T-helper 2 cell treated with Interferon-gamma antibody and Interleukin-4, amounts not matched to agents 100 ng/mL and 5 ng/mL, for 36 hours (primary cell): ENCODE results near the gene KIFC3. TPM values are rescaled to one million over a fixed set of nuclear protein-coding genes. Genes with fewer than 3 reads are reported as not detected.
"Not testable (repeated sequence)": the region's sequence is repeated elsewhere in the genome, so short reads cannot be mapped to it uniquely, and the experiment has no call there.

Experiments
- intact Hi-C: fragments of 100-400 bp; cut with micrococcal nuclease; formaldehyde crosslinking; loops from one replicate; pipeline ENCODE4 v1.15.1; 2023
- total RNA-seq: library from RNA; stranded (reverse); gene quantifications from 2 replicates; pipeline ENCODE4 v1.2.3, GENCODE V29; 2022

KIFC3 gene
- total RNA-seq, 1 donor from 2014 or later, result not detected

DNA sequence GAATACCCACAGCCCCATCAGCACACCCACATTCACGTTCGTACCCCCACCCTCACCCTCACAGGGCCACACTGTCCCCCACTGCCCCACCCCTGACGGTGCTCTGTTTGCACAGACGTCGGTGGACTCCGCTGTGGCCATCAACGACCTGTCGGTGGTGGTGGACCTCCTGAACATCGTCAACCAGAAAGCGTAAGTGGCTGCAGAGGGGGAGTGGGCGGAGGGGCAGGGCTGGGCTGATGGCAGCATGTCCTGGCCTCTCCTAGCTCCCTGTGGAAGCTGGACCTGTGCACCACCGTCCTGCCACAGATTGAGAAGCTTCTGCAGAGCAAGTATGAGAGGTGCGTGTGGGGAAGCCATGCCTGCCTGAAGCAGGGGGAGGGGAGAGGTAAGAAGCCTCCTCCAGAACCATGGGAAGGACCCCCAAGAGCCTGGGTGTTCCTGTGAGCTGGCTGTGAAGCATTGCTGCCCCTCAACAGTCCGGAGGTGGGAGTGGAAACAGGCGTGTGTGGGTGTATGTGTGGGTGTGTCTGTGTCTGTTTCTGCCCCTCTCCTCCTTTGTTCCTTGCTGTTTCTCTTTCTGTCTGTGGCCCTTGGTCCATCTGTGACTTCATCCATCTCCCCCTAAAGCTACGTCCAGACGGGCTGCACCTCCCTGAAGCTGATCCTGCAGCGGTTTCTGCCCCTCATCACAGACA, 46.4 kb downstream of the KIFC3 start:
- intact Hi-C loops, result loop anchor here (2.0 to 5.0 kb wide), 2 partner anchors 56 to 243 kb away; no protein-coding TSS in a partner anchor

DNA sequence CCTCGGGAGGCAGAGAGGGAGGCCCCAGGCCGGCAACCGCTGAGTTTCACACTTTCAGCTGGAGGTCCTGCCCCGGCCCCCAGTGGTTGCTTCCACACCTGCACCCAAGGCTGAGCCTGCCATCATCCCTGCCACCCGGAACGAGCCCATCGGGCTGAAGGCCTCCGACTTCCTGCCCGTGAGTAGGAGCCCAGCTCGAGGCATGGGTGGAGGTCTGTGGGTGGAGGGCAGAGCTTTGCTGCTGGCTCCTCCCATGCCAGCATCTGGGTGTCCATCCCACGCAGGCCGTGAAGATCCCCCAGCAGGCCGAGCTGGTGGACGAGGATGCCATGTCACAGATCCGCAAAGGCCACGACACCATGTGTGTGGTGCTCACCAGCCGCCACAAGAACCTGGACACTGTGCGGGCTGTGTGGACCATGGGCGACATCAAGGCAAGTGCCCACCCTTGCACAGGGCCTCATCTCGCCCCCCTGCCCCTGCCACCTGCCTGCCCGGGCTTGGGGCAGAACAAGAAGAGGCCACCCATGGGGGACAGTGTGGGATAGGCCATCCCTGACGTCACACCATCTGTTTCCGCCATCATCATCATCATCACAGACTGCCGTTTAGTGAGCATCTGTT, 47.1 kb downstream of the KIFC3 start:
- intact Hi-C loops, result loop anchor here (5.0 kb wide), 1 partner anchor 57 kb away; no protein-coding TSS in a partner anchor

DNA sequence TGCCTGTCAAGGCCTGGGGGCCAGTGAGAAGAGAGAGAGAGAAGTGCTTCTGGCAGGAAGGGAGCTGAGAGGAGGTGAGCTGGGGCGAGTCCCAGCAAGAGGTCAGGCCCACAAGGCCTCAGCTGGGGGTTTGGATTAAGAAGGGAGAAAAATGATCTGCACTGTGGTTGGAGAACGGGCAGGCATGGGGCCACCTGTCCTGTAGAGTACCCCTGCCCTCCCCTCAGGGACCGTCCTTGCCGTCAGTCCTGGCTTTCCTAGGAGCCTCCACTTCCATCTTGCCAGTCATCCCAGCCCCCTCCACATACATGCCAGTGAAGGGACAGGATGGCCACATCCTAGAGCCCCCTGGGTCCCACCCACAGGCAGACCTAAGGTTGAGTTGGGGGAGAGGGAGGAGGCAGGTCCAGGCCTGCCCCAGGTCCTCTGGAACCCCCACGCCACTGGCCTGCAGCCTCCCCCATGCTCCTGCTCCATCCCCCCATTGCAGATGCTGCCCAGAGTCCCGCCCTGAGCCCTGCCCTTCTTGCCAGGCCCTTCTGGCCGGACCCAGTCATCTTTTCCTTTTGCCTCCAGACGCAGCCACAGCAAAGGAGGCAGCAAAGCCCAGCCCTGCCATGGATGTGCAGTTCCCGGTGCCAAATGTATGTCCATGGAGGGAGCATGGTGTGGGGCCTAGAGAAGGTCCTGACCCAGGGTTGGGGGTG, 47.8 kb downstream of the KIFC3 start:
- intact Hi-C loops, result loop anchor here (5.0 kb wide), 1 partner anchor 58 kb away; no protein-coding TSS in a partner anchor

DNA sequence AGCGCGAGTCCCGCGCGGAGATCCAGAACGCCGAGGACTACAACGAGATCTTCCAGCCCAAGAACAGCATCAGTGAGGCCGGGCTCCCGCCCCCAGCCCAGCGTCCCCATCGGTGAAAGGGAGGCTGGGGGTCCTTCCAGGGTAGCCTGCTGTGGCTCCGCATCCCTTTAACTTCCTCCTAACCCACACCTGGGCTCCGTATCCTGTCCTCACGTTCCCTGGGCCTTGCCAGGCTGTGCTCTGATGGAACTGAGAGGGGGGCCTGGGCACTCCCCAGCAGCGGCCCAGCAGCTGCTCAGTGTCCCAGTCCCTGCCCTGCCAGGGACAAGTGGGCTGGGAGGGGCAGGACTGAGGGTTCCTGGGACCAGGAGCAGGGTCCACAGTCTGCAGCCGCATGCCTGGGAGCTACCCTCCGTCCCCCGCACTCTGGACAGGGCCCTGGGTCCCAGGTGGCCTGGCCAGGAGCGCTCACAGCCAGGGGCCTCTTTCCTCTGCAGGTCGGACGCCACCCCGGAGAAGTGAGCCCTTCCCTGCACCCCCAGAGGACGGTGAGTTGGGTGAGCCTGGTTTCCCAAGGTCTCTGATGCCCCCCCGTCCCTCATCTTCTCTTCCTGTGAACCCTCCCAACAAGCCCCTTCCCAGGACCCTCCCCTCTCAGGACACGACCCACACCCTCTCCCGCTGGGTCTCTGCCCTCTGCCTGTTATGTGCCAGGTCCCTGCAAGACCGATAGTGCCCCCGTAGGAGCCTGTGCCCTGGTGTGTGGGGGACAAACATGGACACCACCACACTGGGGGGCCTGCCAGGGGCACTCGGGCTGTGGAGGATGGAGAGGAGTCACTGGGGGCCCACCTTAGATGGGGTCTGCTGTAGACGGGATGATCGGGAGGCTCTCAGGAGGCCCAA, 48.6 kb downstream of the KIFC3 start:
- intact Hi-C loops, result no loop called here

DNA sequence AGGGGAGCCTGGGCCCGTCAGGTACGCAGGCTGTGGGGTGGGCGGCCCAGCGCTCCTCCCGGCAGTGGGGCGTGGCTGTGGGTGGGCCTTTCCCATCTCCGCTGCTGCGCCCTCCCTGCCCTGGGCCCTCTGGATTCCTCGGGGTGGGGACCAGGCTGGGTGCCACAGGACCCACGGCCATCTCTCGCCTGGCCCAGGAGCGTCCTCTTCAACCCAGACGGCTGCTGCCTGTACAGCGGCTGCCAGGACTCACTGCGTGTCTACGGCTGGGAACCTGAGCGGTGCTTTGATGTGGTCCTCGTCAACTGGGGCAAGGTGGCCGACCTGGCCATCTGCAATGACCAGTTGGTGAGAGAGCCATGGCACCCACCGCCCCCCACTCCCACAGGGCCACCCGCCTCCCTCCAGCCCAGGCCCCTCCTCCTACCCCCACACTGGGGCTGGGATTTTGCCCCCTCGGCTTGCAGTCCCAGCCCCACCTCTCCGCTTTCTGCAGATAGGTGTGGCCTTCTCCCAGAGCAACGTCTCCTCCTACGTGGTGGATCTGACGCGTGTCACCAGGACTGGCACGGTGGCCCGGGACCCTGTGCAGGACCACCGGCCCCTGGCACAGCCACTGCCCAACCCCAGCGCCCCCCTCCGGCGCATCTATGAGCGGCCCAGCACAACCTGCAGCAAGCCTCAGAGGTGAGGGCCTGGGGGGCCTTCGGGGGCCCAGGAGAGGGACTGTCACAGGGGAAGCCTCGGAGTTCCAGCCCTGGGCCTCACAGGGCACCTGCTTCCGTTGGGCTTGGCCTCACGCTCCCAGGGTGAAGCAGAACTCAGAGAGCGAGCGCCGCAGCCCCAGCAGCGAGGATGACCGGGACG, 49.5 kb downstream of the KIFC3 start:
- intact Hi-C loops, result no loop called here

DNA sequence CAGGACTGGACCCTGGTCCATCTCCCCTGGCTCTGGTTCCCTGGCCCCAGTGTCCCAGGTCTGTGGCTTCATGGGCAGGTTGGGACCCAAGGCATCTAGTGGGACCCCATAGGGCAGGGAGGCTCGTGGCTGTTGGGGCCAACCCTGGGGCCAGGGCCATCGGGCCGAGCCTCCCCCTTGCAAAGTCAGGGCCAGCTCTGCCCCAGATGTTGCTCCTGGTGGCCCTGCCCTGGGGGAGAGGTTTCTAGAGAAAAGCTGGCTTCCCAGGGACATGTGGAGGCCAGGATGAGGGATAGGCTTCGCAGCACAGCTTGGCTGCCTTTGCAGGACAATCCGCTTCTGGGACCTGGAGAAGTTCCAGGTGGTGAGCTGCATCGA, 50.1 kb downstream of the KIFC3 start:
- intact Hi-C loops, result no loop called here

DNA sequence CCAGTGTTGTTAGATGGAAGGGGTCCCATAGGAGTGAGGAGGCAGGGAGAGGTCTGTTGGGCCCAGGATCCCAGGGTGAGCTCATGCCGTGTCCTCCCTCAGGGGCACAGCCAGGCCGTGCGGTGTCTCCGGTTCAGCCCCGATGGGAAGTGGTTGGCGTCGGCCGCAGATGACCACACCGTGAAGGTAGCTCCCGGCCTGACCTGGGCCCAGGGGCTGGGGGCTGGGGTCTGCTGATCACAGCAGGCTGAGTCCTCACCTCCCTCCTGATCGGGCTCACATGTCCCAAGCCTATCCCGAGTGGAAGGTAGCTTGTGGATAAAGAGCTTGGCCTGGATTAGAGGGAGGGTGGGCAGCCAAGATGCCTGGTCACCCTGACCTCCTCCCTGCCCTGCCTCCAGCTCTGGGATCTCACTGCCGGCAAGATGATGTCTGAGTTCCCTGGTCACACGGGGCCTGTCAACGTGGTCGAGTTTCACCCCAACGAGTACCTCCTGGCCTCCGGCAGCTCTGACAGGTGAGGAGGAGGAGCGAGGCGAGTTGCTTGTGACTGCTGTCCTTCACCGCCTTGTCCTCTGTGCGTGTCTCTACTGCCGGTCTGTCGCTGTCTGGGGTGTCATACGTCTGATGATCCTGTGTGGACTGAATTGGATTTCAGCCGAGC, 50.6 kb downstream of the KIFC3 start:
- intact Hi-C loops, result no loop called here

DNA sequence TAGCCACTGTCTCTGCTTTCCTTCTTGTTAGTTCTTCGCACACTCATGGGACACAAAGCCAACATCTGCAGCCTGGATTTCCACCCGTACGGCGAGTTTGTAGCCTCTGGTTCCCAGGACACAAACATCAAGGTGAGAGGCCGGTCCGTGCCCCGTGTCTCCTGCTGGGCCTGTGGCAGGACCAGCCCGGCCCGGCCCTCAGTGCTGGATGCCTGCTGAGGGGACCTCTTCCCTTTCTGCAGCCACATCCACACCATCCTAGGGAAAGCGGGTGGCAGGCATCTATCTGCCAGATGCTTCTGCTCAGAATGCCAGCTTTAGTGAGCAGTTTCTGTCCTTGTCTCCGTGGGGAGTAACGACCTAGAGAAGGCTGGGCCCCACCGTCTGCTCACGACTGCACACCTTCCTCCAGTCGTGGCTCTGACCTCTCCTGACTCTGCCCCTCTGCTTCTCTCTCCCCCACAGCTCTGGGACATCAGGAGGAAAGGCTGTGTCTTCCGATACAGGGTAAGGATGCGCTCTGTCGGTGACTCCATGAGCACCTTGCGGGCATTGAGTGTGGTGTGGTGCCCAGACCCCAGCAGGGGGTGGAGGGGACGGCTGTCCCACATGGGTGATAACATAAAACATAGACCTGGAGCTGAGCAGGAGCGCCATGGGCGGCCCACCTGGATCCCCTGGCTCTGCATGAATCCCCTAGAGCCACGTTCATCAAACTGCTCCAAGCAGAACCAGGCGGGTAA, 51.3 kb downstream of the KIFC3 start:
- intact Hi-C loops, result no loop called here

DNA sequence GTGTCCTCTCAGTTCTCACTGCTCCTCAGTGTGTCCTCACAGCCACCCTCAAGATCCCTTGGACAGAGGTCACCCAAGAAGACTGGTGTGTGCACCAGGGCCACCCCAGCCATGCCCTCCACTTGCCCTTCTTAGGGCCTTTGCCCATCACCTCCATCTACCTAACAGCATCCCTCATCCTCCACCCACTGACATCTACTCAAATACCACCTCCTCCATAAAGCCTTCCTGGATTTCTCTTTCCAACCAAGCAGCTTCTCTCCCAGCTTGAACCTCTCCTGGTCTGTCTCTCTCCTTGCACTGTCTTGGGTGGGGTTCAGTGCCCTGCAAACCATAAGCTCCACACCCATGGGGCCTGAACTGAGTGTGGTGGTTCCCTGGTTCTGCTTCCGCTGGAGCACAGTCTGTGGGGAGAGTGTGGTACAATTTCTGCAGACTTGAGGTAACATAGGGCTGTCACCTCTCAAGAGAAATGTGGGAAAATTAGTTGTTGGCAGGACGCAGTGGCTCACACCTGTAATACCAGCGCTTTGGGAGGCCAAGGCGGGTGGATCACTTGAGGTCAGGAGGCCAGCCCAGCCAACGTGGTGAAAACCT, 52.3 kb downstream of the KIFC3 start:
- intact Hi-C loops, result no loop called here

DNA sequence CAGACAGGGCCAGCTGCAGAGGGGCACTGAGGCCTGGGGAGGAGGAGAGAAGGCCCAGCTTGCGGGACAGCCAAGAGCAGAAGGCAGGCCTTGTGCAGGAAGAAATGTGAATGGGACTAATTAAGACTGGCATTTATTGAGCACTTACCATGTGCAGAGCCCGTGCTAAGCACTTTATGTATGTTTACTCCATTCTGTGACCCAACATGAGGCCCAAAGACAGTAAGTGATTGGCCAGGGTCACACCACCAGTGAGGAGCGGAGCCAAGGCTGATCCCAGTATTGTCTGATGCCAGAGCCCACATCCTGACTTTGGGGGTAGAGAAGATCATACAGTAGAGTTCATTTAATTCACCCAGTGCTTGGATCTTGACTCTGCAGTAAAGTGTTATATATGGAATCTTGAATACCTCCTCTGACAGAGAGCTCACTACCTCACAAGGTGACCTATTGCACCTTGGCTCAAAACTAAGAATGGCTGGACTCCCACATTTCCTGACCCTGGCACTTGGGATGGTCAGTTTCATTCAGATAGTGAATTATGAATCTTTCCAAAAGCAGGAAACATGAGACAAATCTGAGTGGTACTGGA, 53.1 kb downstream of the KIFC3 start:
- intact Hi-C loops, result no loop called here

DNA sequence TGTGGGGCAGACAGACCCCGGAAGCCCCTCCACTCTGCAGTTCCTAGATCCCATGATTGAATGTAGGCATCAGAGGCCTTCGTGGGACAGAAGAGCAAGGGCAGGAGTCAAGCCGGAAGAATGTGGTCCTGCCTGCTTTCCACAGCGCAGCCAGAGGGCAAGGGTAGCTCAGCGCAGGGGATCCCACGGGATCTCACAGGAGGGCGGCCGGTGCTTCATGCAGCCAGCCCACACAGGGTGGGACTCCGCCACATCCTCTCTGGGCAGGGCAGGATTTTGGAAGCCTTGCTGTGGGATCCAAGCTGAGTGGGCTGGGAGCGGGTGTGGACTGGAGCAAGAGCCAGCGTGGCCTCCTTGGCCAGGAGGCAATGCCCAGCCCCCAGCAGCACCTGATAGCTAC, 53.7 kb downstream of the KIFC3 start:
- intact Hi-C loops, result no loop called here

DNA sequence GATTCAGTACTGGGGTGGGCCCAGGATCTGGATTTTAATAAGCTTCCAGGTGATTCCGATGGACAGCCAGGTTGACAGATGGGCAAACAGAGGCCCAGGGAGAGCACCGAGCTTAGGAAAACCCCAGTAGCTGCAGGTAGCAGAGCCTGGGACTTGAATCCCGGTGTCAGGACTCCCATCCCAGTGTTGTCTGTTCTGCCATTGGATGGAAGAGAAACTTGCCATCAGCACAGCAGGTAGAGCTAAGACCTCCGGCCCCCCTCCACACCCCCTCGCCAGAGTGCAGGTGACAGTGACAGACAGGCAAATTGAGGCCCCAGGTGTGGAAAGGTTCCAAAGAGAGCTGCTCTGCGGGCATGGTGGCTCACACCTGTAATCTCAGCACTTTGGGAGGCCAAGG, 54.3 kb downstream of the KIFC3 start:
- intact Hi-C loops, result no loop called here

DNA sequence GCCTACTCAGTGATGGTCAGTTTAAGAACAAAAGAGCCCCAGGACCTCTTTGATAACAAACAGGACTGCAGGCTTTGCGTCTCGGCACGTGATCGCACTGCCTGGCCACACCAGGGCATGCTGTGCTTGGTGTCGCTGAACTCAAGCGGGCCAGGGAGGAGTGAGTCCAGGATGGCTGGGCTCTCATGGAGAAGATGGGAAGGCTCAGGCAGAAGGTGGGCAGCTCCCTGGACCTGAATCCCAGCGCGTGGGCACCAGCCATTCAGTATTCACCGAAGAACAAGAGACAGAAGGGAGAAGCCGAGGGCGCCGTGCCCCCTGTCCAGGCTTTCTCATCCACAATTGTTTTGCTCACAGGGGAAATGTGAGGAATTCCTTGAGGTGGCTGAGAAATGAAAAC, 54.8 kb downstream of the KIFC3 start:
- intact Hi-C loops, result no loop called here

DNA sequence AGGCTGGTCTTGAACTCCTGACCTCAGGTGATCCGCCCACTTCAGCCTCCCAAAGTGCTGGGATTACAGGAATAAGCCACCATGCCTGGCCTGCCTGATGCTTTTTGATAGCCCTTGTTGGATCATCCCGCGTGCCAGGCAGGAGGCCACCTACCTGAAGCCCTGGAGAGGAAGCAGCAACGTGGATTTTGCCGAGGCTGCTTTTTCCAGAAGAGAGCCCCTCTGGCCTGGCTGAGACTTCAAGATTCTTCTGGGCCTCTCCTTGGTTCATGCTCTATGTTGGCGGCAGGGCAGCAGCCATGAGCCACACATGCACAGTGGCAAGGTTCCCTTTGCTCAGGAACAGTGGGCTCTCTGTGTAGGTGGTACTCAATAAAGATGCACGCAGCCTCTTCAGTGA, 55.2 kb downstream of the KIFC3 start:
- intact Hi-C loops, result no loop called here

DNA sequence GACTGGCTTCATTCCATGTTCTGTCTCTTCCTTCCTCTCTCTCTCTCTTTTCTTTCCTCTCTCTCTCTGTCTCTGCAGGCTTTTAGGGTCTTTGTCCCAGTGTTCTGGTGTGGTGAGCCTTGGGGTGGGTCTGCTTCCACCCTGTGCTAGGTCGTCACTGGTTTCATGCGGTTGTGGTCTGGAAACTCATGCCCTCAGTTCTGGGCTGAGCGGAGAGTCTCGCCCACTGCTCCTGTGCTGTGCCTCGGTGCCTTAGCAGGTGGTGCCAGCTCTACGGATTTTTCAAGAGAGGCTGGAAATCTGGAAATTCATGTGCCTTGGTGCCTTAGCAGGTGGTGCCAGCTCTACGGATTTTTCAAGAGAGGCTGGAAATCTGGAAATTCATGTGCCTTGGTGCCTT, 56.0 kb downstream of the KIFC3 start:
- intact Hi-C loops, result not testable (repeated sequence)

DNA sequence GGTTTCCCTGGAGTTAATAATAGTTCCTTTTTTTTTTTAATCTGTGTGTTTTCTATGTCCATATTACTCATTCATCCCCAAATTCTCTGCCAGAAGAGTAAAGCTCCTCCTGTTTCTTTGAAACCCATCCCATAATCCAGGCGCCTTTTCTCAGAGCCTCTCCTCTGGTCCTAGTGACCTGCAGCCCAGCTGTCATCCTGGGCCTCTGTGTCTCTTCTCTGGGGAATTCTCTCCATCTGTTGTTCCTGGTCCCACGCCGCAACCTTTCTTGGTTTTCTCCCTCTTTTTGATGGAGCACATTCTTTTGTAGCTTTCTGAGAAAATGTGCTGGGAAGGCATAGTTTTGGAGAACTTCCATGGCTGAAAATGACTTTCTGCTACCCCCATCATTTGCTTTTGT, 56.5 kb downstream of the KIFC3 start:
- intact Hi-C loops, result no loop called here

DNA sequence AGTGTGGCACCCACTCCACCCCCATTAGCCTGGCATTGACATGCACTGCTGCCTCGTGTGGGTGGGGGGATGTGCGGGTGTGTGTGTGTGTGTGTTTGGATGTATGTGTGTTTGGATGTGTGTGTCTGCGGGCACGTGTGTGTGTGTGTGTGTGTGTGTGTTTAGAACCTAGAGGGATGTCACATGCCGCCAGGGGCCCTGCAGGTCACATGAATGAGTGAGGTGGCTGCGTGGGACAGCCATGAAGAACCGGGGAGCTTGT, 57.7 kb downstream of the KIFC3 start:
- intact Hi-C loops, result no loop called here

DNA sequence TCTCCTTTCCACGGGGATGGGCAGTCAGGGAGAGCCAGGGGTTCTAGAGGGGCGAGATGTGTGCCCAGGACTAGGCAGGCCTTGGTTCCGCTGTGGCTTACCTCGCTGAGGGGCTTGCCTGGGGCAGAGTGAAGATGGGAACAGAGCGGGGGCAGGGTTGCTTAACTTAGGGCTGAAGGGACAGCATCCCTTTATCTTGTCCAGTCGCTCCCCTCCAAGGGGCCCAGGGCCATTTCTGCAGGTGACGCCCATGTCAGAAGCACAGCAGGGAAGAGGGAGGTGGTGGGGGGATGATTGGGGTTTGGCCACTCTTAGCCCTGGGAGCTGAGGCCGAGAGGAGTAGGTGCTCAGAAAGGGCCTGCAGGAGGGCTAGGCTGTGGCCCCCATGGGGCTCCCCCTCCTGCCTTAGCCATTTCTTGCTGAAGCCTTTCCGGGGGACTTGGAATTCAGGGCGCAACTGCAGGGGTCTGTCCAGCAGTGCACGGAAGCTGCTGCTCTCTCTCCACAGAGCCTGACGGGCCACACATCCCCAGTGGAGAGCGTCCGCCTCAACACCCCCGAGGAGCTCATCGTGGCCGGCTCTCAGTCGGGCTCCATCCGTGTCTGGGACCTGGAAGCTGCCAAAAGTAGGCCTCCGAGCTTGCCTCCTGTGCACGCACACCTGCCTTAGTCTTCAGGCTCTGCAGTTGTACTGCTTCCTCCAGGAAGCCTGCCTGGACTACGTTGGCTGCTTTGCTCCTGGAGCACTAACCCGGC, 58.2 kb downstream of the KIFC3 start:
- intact Hi-C loops, result no loop called here
